NCI-H524 (cell line): ENCODE results near the gene MAD1L1.

ENCODE experiments used
- DNase-seq, 2 experiments: peaks; one replicate each; lab custom pipeline; 2025; lab: John Stamatoyannopoulos, UW

Gene MAD1L1

GRCh38 chr7:2013381-2014311, 219.1 kb downstream of the MAD1L1 start:
- DNase-seq = no peak

GRCh38 chr7:2012981-2013380, 219.8 kb downstream of the MAD1L1 start:
- no peak for DNase-seq

- no peak for DNase-seq
Observed at GRCh38 chr7:2012044-2012900, 220.5 kb downstream of the MAD1L1 start.

GRCh38 chr7:2011266-2012043, 221.3 kb downstream of the MAD1L1 start:
- no peak for DNase-seq

- DNase-seq = no peak
Observed at GRCh38 chr7:2010551-2011265, 222.0 kb downstream of the MAD1L1 start.

GRCh38 chr7:2010101-2010500, 222.6 kb downstream of the MAD1L1 start:
- no peak for DNase-seq

GRCh38 chr7:2009541-2010001, 223.2 kb downstream of the MAD1L1 start:
- no peak for DNase-seq

- no peak for DNase-seq
Observed at GRCh38 chr7:2008936-2009540, 223.7 kb downstream of the MAD1L1 start.

GRCh38 chr7:2008101-2008935, 224.4 kb downstream of the MAD1L1 start:
- peak in 1 of 2 experiments; percentile 53 for DNase-seq

- no peak for DNase-seq
Observed at GRCh38 chr7:2007551-2007950, 225.2 kb downstream of the MAD1L1 start.

GRCh38 chr7:2006921-2007381, 225.8 kb downstream of the MAD1L1 start:
- DNase-seq = peak in 1 of 2 experiments; percentile 29

- no peak for DNase-seq
Observed at GRCh38 chr7:2006231-2006771, 226.4 kb downstream of the MAD1L1 start.

- DNase-seq = no peak
Observed at GRCh38 chr7:2005786-2006185, 227.0 kb downstream of the MAD1L1 start.

- no peak for DNase-seq
Observed at GRCh38 chr7:2004841-2005725, 227.7 kb downstream of the MAD1L1 start.

- DNase-seq = no peak
Observed at GRCh38 chr7:2003931-2004812, 228.6 kb downstream of the MAD1L1 start.

GRCh38 chr7:2003451-2003930, 229.3 kb downstream of the MAD1L1 start:
- no peak for DNase-seq
